NCI-H226 (cell line): Measurements from ENCODE around the gene UHRF1.

Source experiments
- DNase-seq: peaks from one replicate; pipeline ENCODE4 v3.0.0-alpha.2; 2015

UHRF1 gene

DNA sequence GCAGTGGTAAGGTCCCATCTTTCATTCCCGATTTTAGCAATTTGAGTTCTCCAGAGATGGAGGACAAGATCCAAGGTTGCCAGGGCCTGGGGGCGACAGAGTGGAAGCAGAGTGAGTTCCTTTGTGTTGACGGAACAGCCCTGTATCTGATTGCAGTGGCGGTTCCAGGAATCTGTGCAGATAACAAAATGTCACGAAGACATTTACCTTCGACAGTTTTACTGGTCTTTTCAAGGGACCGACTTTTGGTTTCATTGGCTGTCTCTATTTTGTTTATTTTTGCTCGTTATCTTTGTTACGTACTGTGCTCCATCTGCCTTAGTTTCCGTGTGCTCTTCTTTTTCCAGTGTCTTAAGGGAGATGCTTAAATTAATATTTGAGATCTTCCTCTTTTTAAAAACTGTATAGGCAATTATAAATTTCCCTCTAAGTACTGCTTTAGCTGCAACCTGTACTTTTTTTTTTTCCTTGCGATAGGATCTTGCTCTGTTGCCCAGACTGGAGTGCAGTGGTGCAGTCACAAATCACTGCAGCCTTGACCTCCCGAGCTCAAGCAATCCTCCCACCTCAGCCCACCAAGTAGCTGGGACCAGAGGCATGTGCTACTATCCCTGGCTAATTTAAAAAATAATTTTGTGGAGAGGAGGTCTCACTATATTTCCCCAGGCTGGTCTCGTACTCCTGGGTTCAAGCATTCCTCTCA, 82.8 kb downstream of the UHRF1 start:
- DNase-seq: no peak

DNA sequence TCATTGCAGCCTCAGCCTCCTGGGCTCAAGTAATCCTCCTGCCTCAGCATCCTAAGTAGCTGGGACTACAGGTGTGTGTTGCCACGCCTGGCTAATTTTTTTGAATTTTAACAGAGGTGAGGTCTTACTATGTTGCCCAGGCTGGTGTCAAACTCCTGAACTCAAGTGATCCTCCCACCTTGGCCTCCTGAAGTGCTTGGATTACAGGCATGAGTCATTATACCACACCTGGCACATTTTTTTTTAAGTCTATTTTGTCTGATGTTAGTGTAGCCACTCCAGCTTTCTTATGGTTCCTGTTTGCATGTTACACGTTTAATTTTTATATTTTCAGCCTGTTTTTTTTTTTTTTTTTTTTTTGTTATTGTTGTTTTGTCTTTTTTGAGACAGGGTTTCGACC, 84.4 kb downstream of the UHRF1 start:
- DNase-seq: no peak

GRCh38 chr19:4996701-4997100, 87.4 kb downstream of the UHRF1 start:
- no peak for DNase-seq

DNA sequence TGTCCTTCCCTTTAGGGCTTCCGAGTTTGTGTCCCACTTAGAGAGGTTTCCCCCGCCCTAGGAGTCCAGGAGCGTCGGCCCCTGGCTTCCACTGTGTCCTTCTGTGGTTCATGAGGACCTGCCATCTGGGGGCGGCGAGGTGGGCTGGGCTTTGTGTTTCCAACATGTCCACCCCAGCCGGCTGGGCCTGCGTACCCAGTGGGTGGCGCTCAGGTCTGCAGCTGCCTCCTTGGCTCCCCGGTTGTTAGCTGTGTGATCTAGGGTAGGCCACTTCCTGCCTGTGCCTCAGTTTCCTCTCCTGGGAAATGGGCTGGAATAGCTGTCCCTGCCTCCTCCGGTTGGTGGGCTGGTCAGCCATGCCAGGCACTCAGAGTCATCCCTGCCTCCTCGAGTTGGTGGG, 88.0 kb downstream of the UHRF1 start:
- DNase-seq: no peak

DNA sequence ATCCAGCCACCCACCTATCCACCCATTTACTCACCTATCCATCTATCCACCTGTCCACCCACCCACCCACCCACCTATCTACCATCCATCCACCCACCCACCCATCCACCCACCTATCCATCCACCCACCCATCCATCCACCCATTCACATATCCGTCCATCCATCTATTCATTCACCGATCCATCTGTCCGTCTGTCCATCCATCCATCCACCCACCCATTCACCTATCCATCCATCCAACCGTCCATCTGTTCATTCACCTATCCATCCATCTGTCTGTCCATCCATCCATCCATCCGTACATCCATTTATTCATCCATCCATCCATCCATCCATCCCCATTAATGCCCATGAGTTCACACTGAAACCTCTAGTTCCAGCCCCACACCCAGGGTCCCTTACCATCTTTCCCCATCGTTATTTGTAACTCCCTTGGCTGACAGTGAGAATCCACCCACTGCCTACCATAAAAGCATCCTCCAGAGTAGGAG, 90.9 kb downstream of the UHRF1 start:
- no peak for DNase-seq

DNA sequence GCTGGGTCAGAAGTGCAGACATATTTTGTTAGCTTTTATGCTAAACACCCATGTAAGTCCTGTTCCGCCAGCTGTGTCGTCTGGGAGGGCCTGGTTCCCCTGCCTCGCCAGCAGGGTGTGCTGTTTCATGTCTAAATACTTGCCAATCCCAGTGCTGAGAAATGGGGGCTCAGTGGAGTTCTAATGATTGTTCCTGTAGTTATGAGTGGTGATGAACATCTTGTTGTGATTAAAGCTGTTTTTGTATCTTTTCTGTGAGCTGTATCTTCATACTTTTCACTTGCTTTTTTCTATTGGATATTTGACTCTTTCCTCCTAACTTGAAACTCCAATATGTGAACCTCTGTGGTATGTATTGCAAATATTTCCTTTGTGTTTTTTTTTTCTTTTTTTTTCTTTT, 92.3 kb downstream of the UHRF1 start:
- DNase-seq: peak; percentile 42

- peak; percentile 69 for DNase-seq
Observed at GRCh38 chr19:5002143-5002542, 92.8 kb downstream of the UHRF1 start.

DNA sequence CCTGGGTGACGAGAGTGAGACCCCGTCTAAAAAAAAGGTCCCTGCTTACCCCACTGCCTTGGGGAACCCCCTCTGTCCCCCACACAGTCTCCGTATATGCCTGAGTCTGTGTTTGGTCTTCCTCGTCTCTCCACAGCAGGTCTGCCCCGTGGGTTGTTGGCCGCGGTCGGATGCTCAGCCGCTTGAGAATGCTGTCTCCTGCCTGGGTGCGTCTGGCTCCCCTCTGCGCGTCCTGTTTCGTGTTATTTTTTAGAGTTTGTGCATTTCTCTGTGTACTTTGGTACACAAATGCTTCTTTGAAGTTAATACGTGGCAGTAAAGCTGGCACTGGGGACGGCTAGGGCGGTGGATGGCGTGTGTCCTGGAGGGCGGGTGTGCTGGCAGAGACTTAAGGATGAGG, 94.5 kb downstream of the UHRF1 start:
- DNase-seq: no peak

DNA sequence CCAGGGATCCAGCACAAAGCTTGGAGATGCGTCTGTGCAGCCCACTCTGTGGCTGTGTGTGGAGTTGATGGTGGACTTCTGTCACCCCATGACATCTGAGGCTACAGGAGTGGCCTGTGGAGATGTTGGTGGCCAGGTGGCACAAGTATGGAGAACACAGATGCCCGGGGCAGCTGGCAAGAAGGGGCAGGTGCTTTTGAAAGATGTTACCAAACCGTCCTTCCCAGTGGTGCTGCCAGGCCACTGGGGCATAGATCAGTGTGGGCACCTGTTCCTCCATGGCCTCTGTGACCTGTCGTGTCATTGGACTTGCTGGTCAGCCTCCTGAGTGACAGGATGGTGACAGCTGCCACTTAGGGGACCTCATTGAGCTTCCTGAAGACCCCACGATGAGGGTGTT, 95.8 kb downstream of the UHRF1 start:
- DNase-seq: no peak

DNA sequence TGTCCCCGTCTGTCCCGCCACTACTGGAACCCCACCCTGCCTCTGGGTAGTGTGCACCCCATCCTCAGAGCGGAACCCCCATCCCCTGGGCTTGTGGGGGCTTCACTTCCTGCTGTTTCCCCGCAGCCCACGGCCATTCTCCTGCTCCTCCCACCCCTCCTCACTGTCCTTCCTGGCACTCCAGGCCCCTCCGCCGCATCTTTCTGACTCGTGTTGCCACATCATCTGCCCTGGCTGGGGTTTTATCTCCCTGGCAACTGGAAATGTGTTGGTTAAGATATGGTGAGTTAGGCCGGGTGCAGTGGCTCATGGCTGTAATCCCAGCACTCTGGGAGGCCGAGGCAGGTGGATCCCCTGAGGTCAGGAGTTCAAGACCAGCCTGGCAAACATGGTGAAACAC, 96.9 kb downstream of the UHRF1 start:
- DNase-seq: peak; percentile 68

DNA sequence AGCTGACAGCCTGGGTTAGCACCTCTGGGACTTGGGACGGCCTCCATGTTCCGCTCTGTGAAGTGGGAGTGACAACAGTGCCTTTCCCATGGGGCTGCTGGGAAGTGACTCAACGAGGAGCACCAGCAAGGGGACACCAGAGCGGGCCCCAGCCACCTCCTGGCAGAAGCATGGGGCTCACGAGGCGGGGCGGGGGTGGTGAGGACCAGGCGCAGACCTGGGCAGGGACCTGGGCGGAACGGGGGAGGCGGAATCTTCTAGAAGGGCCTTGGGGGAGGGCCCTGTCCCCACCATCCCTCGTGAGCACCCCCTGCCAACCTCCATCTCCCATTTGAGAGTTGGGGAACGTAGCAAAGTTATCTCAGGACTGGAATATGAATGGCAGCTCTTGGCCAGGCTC, 97.5 kb downstream of the UHRF1 start:
- DNase-seq: no peak
